Activated CD4-positive, alpha-beta T cell treated with anti-CD3 and anti-CD28 coated beads, Interleukin-2, Interleukin-6, amounts not matched to agents 100 ng/mL and 50 ng/mL, durations not matched to agents 16 hours and 8 hours (primary cell): ENCODE measurements around the gene NUP50.

Source experiments
- DNase-seq: peaks from one replicate; pipeline ENCODE4 v3.0.0-alpha.2; 2020

Gene NUP50

DNA sequence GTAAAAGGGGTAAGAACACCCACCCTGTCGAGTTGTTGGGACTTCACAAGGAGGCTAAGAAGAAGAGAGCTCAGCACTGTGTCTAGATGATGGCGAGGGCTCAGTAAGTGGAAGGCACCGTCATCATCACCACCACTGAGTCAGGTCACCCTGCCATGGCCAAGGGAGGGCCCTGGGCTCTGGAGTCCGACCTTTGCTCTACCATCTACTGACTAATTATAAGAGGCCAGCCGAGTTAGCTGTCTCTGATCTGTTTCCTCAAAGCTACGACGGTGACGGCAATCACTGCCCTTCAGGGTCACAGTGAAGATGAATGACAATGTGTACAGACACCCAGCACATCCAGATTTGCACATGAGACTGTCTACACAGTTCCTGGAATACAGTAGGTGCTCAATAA lies 47.7 kb downstream of the NUP50 start:
- no peak for DNase-seq

DNA sequence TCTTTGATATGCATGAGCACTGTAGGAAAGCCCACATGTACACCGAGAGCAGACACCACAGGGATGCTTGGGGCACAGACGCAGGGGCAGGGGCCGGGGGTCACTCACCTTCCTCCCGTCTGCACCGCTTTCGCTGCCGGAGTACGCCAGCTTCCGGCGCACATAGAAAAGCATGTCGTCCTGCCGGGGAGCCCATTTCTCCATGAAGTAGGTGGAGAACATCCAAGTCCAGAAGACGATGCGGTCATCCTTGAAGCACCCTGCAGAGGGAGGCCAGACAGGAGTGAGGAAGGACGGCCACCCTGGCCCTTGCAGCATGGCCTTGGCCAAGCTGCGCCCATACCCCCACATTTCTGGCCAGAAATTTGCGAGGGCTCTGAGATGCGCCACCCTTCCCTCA lies 48.1 kb downstream of the NUP50 start:
- no peak for DNase-seq

DNA sequence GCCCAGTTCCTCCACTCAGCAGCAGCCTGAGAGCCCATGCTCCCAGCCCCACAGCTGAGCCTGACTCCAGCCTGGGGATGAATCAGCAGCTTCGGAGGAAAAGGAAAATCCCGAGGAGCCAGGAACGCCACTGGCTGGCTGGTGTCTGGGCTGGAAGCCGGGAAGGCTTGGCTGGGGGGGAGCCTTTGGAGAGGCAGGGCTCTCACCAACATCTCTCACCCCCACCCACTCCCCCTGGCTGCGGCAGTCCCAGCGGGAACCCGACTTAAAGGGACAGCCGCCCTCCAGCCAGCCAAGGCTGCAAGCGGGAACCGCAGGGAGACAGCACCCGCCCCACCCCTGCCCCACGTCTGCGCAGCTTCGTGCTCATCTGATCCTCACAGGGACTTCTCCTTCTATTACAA lies 48.6 kb downstream of the NUP50 start:
- no peak for DNase-seq

DNA sequence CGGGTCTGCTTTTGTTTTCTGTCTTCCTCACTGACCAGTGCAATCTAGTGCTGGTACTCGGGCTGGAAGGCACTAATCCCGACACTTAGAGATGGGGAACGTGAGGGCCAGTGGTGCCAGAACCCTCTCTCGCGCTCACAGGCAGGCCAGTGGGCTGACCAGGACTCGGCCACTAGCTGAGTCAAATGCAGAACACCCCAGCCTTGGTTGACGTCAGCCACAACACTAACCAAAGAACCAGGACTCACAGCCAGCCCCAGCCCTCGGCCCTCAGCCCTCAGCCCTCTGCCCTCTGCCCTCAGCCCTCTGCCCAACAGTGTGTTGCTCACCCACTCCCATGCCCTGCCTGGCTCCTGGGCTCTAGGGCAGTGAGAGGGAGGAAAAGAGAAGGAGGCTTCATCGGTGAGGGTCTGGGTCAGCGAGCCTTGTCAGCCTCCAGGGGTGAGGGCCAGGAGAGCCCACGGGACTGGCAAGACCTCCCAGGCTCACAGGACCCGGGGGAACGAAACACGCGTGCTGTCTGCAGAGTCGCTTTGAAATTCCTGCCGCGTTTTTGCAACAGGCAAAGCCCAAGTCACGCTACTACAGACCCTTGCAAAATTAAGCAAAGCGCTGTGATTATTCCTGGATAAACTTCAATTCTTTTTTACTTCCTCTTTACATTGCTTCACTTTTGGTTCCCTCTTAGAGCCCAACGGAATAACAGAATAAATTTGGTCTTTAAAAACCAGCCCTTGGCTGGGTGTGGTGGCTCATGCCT lies 49.4 kb downstream of the NUP50 start:
- DNase-seq = no peak

DNA sequence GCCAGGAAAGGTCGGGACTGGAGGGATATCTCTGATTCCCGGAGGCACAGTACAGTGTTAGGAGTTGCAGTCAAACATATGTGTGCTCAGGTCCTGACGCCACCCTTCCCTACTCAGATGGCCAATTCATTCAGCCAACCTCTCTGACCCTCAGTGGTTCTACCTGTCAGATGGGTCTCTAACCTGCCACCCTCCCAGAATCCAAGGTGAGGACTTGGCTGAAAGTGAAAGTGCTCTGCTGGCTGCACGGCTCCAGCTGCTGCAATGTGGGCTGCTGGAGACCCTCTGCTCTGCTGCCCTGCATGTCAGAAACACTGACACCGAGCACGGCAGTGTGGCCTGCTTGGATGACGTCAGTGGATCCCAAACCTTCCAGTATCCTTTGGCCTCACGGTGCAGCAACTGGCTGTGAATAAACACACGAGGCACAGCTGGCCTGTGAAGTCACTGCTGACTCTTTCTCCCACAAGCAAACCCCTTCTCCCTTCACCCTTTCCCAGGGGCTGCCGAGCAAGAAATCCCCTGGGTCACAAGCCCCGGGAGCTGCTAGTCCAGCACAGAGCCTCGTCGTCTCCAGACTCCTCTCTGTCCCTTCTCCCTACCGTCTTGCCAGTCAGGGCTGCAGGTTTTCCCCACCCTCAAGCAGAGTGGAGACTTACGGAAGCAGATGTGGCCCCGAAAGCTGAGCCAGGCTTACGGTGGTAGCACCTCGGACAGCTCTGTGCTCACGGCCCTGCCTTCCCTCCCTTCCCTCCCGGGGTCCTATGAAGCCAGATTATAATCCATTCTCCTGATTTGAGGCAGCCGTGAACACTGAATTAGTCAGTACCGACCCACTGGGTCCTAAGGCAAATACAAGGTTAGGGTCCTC lies 52.6 kb downstream of the NUP50 start:
- DNase-seq = no peak

DNA sequence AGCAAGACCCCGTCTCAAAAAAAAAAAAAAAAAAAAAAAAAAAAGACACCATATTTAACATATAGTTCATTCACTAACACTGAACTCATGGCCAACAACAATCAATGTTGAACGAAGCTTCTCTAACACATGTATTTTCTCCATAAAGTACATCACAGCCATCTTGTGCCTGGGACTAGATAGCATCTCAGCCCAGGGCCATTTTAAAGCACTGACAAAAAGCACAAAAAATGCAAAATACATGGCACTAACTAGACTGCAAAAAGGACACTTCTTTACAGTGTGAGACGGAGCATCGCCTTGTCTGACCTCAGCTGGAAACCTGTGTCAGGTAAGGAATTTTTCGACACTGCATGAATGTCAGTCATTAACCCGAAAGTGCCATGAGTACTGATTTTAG lies 53.6 kb downstream of the NUP50 start:
- DNase-seq = no peak

DNA sequence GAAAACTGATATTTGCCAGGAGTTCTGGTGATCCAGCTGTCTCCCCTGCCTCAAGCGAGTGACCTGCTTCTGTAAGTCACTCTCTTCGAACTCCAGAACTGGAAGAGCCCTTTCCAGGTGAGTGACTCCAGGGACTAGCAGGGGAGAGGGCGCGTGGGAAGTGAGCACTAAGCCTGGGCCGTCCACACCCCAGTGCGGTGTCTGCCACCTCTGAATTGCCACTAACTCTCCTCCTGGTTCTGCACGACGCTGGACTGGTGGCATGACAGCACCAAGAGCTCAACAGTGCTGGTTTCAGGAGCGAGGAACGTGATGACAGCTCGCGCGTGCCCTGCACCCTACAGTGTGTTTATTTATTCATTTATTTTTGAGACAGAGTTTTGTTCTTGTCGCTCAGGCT lies 54.1 kb downstream of the NUP50 start:
- no peak for DNase-seq

DNA sequence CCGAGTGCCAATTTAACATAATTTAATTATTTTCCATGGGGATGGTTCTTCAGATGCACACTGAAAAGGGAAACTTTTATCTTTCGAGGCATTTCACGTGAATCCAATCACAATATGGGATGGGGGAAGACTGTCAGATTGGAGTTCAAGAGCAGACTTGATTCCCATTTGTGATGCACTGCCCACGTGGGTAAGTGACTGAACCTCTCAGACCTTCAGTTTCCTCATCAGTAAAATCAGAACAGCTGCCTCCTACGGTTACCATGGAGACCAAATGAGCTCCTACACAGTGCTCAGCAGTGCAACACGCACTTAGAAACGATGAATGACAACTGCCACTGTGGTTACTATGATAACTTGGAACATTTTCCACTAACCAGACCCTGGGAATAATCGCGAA lies 55.3 kb downstream of the NUP50 start:
- DNase-seq = peak; percentile 78

DNA sequence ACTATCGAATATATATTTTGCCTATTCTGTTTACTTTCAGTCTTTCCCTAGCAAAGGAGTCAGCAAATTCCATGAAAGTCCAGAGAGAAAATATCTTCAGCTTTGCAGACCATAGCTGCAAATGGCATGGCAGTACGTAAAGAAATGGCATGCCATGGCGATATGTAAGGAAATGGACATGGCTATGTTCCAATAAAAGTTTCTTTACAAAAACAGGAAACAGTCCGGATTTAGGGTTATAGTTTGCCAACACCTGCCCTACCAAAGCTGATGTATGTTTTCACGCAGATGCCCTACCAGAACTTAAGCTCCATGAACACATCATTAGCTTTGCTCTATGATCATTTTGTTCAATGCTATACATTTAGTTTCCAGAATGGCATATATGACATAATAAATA lies 57.5 kb downstream of the NUP50 start:
- no peak for DNase-seq

DNA sequence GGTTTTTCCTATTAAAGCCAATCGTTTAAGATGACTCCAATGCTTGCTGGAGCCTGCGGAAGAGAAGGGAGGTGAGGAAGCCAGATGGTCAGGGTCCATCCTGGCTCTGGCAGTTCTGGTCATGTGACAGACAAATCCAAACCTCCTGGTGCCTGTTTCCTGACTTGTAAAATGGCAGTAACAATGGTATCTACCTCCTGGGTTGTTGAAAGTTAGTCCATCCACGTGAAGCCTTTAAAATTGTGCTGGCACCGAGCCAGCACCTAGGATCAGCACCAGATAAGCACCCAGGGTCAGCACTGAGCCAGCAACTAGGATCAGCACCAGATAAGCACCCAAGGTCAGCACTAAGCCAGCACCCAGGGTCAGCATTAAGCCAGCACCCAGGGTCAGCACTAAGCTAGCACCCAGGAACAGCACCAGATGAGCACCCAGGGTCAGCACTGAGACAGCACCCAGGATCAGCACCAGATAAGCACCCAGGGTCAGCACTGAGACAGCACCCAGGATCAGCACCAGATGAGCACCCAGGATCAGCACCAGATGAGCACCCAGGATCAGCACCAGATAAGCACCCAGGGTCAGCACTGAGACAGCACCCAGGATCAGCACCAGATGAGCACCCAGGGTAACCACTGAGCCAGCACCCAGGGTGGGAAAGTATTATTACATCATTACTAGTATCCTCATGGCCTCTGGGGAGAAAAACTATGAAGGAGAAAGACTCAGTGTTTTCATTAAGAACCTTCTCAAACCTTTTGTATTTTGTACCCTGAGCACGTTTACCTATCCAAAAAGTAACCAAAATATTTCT lies 59.8 kb downstream of the NUP50 start:
- DNase-seq = no peak

DNA sequence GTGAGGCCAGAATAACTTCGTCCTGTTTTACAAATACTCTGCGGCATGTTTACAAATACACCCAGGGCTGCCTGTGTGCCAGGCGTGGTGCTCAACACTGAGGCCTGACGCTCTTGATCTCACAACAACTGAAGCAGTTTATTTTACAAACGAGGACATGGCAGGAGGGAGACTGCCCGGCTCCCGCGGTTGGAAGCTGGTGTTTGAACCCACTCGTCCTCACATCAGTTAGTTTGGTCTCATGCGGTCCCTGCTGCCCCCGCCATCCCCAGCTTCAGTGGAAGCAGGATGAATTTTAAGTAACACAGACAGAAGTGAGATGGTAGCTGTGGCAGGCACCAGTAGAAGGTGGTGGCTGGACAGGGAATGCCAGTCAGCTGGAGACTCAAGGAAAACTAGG lies 60.6 kb downstream of the NUP50 start:
- DNase-seq = no peak

DNA sequence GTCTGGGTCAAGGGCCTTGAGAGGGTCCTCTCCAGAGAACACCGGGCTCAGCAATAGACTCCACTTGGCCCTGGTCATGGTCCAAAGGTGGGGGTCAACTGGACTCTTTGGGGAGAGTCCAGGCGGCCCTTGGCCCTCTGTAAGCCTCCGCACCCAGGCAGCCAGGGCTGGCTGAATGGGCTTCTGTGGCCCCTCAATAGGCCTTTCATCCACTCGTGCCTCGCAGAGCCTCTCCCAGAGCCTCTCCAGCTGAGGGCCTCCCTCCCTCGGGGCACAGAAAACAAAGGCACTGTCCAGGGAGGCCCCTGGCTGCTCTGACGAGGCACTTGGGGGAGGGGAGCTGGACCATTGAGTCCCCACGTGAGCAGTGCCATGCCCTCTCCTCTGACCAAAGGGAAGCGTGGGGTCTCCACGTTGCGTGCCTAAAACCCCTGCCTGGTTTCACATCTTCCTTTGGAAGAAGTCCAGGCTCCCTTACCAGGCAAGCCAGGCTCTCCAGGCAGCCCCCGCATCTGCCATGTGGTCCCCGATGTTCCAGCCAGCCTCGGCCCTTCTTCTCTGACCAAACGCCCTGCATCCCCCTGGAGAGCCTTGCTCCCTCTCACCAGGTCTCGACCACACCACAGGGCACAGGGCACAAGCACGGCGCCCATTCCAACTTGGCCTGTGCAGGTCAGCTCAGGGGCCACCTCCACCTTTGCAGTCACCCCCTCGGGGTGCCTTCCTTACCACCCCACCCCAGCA lies 61.4 kb downstream of the NUP50 start:
- no peak for DNase-seq

DNA sequence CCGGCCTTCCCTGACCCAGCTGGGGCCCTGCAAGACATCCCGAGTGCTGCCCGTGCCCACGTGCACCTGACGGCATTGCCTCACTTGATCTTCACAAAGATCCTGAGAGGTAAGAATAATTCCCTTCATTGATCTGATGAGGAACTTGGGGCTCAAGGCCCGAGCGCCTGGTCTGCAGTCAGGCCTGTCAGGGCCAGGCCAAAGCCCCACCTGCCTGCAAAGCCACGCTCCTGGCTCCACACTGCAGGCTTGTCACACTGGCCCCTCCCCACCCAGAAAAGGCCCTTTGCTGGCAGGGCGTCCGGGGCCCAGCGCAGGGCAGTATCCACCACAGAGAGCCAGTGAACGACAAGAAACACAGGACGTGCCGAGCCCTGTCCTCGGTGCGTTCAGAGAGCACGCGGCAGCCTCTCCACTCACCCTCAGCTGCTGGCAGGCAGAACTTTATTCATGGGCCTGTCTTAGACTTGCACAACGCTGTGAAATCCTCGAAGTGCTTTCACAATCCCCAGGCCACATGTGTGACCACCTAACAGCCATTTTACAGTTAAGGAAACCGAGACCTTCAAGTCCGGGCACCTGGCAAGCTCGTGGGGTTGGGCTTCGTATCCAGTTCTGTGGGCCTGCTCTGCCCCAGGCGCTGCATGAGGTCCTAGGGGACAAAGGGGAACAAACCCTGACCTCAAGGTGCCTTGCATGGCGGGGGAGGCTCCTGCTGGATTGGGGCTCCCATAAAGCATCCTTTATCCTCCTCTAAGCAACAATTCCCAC lies 62.2 kb downstream of the NUP50 start:
- DNase-seq = no peak

DNA sequence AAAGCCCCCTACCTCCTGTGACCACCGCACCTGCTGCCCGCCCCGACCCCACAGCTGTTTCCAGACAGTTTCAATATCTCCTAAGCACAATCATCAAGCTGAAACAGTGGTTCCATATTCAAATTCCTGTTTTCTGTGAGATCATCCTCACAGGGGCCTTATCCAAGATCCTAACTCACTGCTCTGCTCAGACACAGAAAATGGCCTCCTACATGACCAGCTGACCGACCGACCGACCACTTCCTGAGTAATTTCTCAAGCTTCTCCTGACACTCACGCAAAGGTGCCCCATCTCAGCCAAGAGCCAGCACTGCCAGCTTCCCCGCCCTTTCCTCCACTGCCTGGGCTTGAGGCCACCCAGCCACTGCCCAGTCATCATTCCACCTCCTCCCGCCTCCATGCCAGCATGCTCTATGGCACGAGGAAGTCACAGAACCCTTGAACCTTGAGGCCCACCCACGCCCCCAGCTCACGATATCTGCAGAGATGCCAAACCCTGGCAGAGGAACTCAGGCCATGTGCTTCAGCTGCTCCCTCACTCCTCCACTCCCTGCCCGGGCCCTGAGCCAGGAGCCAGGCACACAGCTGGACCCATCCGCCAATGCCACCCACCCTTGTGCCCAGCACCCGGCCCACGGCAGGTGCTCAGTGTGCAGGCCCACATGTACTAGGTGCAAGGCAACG lies 62.9 kb downstream of the NUP50 start:
- DNase-seq = no peak

DNA sequence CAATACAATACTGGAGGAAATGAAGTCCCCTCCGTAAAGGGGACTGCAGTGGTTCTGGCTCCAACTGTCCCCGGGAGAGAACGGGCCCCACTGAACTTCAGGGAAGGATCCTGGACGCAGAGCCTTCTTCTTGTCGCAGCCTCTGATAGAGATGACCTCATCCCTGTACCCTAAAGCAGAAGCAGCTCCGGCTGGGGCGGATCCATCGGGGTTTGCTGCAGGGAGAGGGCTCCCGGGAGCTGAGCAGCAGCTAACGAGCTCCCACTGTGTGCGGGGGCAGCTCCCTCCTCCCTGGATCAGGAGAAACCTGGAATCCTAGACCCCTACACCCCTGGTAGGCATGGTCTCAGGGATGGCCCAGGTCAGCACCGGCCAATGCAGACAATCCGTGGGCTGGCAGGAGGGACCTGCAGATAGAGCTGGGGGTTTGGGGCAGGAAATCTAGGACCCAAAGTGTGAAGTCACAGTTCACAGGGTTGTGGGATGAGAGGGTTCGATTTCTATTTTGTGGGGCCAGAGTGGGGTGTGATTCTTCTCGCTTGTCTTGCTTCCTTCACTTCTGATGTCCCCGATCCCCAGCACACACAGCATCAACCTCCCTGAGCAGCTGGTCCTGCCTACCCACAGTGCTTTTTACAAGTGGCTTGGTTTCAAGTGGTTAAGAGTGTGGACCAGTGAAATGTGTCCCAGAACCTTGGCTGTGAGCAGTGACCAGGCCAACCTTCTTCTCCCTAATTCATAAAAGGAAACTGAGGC lies 64.1 kb downstream of the NUP50 start:
- no peak for DNase-seq

DNA sequence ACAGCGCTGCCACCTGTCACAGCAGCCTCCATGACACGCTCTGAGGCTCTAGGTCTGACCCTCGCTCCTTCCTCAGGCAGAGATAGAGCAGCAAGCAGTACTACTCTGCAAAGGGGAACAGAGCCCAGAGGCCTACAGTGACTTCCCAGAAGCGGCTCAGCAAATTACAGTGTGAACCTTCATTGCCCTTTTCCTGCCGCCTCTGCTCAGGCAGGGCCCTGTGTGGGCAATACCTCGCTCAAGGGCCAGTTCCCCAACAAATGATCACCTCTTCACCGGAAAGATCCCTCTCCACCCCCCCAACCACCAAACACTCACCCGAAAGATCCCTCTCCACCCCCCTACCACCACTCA lies 64.7 kb downstream of the NUP50 start:
- DNase-seq = no peak

DNA sequence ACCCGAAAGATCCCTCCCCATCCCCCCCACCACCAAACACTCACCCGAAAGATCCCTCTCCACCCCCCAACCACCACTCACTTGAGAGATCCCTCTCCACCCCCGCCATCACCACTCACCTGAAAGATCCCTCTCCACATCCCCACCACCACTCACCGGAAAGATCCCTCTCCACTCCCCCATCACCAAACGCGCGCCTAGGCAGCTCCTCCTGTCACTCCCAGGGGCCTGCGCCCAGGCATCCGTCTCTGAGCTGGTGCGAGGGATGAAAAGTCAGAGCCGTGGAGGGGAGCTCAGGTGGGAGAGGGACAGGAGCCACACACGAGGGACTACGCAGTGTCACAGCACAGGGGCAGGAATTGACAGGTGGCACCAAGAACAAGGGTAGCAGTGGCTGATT lies 65.5 kb downstream of the NUP50 start:
- DNase-seq = no peak

DNA sequence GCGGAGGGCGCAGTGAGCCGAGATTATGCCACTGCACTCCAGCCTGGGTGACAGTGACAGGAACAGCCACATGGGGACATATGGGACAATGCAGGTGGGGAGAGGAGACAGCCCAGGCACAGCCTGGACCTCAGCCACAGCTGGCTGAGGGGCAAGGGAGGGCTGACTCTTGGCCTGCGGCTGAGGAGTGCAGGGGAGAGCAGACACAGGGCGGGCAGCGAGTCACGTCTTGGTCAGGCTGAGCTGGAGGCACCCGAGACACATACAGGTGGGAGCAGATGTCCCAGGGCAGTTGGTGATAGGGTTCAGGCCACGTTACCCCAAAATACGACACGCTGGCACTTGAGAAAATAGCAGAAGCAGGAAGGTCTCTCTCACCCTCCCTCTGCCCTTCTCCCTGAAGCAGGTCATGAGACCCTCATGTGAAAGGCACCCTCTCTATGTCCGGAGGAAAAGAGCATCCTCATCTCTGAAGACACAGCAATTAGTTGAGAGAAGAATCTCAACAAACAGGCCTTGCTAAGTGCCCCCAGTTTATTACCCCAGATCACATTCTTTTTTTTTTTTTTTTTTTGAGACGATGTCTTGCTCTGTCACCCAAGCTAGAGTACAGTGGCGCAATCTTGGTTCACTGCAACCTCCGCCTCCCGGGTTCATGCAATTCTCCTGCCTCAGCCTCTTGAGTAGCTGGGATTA lies 66.4 kb downstream of the NUP50 start:
- DNase-seq = no peak

DNA sequence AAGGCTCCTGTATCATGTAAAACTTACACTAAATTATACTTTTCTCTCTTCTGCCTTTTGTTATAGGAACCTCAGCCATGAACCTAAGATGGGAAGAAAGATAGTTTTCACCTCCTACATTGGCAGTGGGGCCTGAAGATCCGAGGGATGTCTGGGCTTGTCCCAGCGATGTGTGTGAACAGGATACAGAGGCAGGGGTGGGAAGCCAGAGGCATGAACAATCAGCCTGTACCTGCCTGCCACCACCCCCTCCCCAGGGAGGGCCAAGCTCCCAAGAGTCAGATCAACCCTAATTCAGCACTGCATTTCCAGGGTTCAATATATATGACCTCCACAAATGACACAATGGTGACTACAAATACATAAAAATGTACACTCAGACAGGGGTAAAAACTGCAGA lies 67.6 kb downstream of the NUP50 start:
- no peak for DNase-seq

DNA sequence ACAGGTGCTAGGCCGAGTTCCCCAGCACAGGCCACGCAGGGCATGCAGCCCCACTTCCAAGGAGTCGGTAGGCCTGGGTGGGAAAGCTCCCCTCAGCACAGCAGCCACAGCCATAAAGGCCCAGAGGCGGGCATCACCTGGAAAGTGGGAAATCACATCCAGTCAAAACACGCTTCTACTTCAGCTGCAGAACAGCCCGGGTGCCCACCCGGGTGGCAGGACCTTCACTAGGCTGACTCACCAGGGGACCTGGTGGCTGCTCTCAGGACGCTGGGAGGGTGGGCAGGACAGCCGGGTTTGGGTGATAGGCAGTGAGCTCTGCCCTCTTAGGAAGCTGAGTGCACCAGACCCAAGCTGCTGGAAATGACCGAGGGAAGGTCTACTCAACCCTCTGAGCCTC lies 69.7 kb downstream of the NUP50 start:
- no peak for DNase-seq
